Testis (tissue), 3 donors: ENCODE data around the gene DDN. TPM values are rescaled to one million over a fixed set of nuclear protein-coding genes. Genes with fewer than 3 reads are reported as not detected.

Experiments
- DNase-seq: peaks from one replicate; pipeline ENCODE4 v3.0.0-alpha.2; 2019
- H3K27ac ChIP-seq, 2 donors: fragments of 200-600 bp; sonication (generic); one replicate each; pipeline ENCODE4 v1.5.1; 2019
- H3K27me3 ChIP-seq: fragments of 200-600 bp; sonication (generic); one replicate; pipeline ENCODE4 v1.5.1; 2019
- H3K36me3 ChIP-seq: fragments of 200-600 bp; sonication (generic); one replicate; pipeline ENCODE4 v1.5.1; 2017; ENCODE audit warnings: low read depth; ENCODE audit errors: missing control alignments
- H3K4me1 ChIP-seq: fragments of 200-600 bp; sonication (generic); one replicate; pipeline ENCODE4 v1.5.1; 2019
- H3K4me3 ChIP-seq, 2 donors: fragments of 200-600 bp; sonication (generic); one replicate each; pipeline ENCODE4 v1.5.1; 2017 to 2019
- H3K9me3 ChIP-seq: fragments of 200-600 bp; sonication (generic); one replicate; pipeline ENCODE4 v1.5.1; 2017
- CTCF ChIP-seq, 3 experiments: fragments of 450-650 bp in 2 of 3; fragments of 200-600 bp in 1 of 3; sonication (generic) in 1 of 3; IDR thresholded peaks; one replicate each; pipeline ENCODE4 v1.5.1; 2016 to 2019; ENCODE audit warnings: antibody characterized with exemption in 3 of 3, mild to moderate bottlenecking in 2 of 3, moderate library complexity in 1 of 3
- POLR2A ChIP-seq: fragments of 450-650 bp; IDR thresholded peaks from one replicate; pipeline ENCODE4 v1.6.1; 2017; ENCODE audit warnings: antibody characterized with exemption, mild to moderate bottlenecking, moderate library complexity
- WGBS, 2 donors: methylation state at CpG; one replicate each; pipeline ENCODE4 v1.1.5; 2018; 5-methylcytosine and 5-hydroxymethylcytosine counted together
- intact Hi-C: fragments of 100-400 bp; cut with DNase I; formaldehyde crosslinking; loops from one replicate; pipeline ENCODE4 v1.15.1; 2023; ENCODE audit warnings: low total_unique reads
- polyA plus RNA-seq: library from polyadenylated mRNA; stranded (reverse); fragments of 350-450 nt; fragmentation: Illumina TruSeq; extraction: RNeasy Lipid Tissue Mini Kit (QIAGEN cat#74804); gene quantifications from one replicate; pipeline ENCODE4 v1.2.3, GENCODE V29; 2014; ENCODE audit warnings: low read depth, low replicate concordance; ENCODE audit not compliant: insufficient read depth
- total RNA-seq, 2 donors: library from RNA; depleted of rRNA; stranded (reverse); fragments of >200 nt; gene quantifications; one replicate each; pipeline ENCODE4 v1.2.3, GENCODE V29; 2016

The DDN gene
- total and polyA plus RNA-seq, 3 donors from 2014 or later, result 0.31 to 0.96 (median 0.55) TPM

- no peak for DNase-seq
- no peak for TF ChIP-seq POLR2A
- no peak for TF ChIP-seq CTCF (IDR thresholded peaks at IDR 0.05)
- H3K27ac ChIP-seq, result no peak overlapping the region
- H3K9me3 ChIP-seq, result no peaks in the 10 kb centered on the region
- no peaks in the 10 kb centered on the region for H3K36me3 ChIP-seq
- 90 to 94% methylated on average over 9 of the region's 9 CpGs for WGBS, 2 donors
- intact Hi-C loops, result no loop called here
- no peaks in the 10 kb centered on the region for H3K27me3 ChIP-seq
- no peaks in the 10 kb centered on the region for H3K4me1 ChIP-seq
- H3K4me3 ChIP-seq, result no peak overlapping the region
Measured at GRCh38 chr12:49027846-49028555, 28.8 kb upstream of the DDN start.

- no peaks in the 10 kb centered on the region for H3K27me3 ChIP-seq
- no peaks in the 10 kb centered on the region for H3K36me3 ChIP-seq
- DNase-seq, result no peak
- no peaks in the 10 kb centered on the region for H3K9me3 ChIP-seq
- no peak overlapping the region for H3K27ac ChIP-seq
- intact Hi-C loops, result no loop called here
- WGBS, 2 donors, result 91 to 95% methylated on average over 18 to 26 of the region's 26 CpGs
- TF ChIP-seq CTCF (IDR thresholded peaks at IDR 0.05), result no peak
- no peak for TF ChIP-seq POLR2A
- H3K4me3 ChIP-seq, result no peak overlapping the region
- no peaks in the 10 kb centered on the region for H3K4me1 ChIP-seq
Measured at GRCh38 chr12:49026678-49027480, 27.7 kb upstream of the DDN start.

- H3K36me3 ChIP-seq, result no peaks in the 10 kb centered on the region
- no peak for TF ChIP-seq POLR2A
- TF ChIP-seq CTCF (IDR thresholded peaks at IDR 0.05), result no peak
- no peak overlapping the region for H3K4me3 ChIP-seq
- intact Hi-C loops, result no loop called here
- H3K27me3 ChIP-seq, result no peaks in the 10 kb centered on the region
- H3K27ac ChIP-seq, result no peak overlapping the region
- H3K4me1 ChIP-seq, result no peaks in the 10 kb centered on the region
- 97% methylated on average over 14 to 21 of the region's 21 CpGs for WGBS, 2 donors
- no peaks in the 10 kb centered on the region for H3K9me3 ChIP-seq
- no peak for DNase-seq
Measured at GRCh38 chr12:49026101-49026500, 26.9 kb upstream of the DDN start.

- Histone ChIP-seq H3K27me3 (no peaks in the 10 kb centered on the region), H3K4me1 (no peaks in the 10 kb centered on the region), H3K4me3 (no peak overlapping the region), H3K27ac (no peak overlapping the region), H3K9me3 (no peaks in the 10 kb centered on the region), H3K36me3 (no peaks in the 10 kb centered on the region)
- DNase-seq, result no peak
- intact Hi-C loops, result no loop called here
- WGBS, 2 donors, result 93 to 94% methylated on average over 4 of the region's 4 CpGs
- TF ChIP-seq POLR2A (no peak), CTCF (IDR thresholded peaks at IDR 0.05) (no peak)
Measured at GRCh38 chr12:49025463-49025862, 26.3 kb upstream of the DDN start.
